Sciatic nerve (tissue), 2 donors: ENCODE measurements around the gene ELMO3. TPM values are rescaled to one million over a fixed set of nuclear protein-coding genes. Genes with fewer than 3 reads are reported as not detected.

Experiments
- ATAC-seq: fragments of 200-7000 bp; cut with Tn5 transposase; one replicate; pipeline ENCODE4 v1.9.1; 2020; ENCODE audit warnings: mild to moderate bottlenecking, moderate library complexity
- DNase-seq: peaks from one replicate; pipeline ENCODE4 v3.0.0-alpha.2; 2020; ENCODE audit warnings: low spot score
- intact Hi-C: fragments of 100-400 bp; cut with DNase I; formaldehyde crosslinking; loops from one replicate; pipeline ENCODE4 v1.14.2; 2022
- microRNA-seq: library from miRNA; unstranded; fragments of <30 nt; microRNA quantifications from one replicate; pipeline ENCODE4 v1.2.0, GENCODE V29; 2020
- total RNA-seq: library from RNA; stranded (reverse); fragmentation: NEBNext Ultra II Directional; extraction: Animal tissue kit (Norgen Biotek cat#: 25700); gene quantifications from one replicate; pipeline ENCODE4 v1.2.1, GENCODE V29; 2021
- donor health status: DM: no; HTN: no; CAD: no.
- donor health status: DM: no; HTN: no; CAD: no.

The ELMO3 gene
- total RNA-seq, 1 donor from 2014 or later: 2.0 TPM

- intact Hi-C loops: no loop called here
- DNase-seq (peak; percentile 81), ATAC-seq (peak; percentile 15)
Measured at GRCh38 chr16:67246756-67247191, 47.8 kb downstream of the ELMO3 start.

GRCh38 chr16:67247192-67248072 lies 48.5 kb downstream of the ELMO3 start, which contains the start of gene FHOD1:
FHOD1 (minus strand) TSS chr16:67247481; CDS start chr16:67247410, 71 bp downstream.
- DNase-seq (peak; percentile 100), ATAC-seq (peak; percentile 93)
- intact Hi-C loops: no loop called here

GRCh38 chr16:67248073-67248400 lies 49.1 kb downstream of the ELMO3 start:
- DNase-seq (no peak), ATAC-seq (no peak)
- intact Hi-C loops: no loop called here

DNA sequence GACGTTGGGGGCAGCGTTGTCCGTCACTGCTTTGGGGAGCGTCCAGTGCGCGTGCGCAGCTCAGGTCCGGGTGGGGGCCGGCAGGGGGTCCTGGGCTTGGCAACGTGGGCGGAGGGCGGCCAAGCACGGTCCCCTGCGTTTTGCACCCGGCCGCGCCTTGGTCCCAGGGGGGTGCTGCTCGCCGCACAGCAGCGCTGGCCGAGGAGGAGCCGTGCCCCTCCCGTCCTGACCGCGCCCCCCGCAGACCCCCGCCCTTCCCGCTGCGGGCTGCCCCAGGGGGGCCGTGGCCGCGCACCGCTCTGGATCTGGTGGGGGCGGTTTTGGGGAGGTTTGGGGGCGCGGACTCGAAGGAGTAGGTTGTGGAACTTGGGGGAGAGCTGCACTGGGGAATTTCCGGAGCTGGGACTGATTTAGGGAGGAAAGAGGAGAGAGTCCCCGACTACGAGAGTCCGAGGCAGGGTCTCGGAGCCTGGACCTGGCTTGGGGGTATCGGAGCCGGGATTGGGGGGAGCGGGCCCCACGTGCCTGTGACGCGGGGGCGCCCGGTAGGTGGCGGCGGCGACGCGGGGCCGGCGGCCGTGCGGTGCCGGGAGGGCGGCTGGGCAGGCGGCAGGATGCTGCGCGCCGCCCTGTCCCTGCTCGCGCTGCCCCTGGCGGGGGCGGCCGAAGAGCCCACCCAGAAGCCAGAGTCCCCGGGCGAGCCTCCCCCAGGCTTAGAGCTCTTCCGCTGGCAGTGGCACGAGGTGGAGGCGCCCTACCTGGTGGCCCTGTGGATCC lies 49.7 kb downstream of the ELMO3 start, which contains the start of gene SLC9A5:
Gene SLC9A5, plus strand, starts transcription at position 579 of the 777 bp plus-strand sequence. Its CDS starts 36 bp downstream, at position 615.
- ATAC-seq (no peak), DNase-seq (no peak)
- intact Hi-C loops: no loop called here

- DNase-seq (no peak), ATAC-seq (no peak)
- intact Hi-C loops: no loop called here
Measured at GRCh38 chr16:67249178-67250044, 50.5 kb downstream of the ELMO3 start.

GRCh38 chr16:67250045-67250327 lies 51.1 kb downstream of the ELMO3 start:
- intact Hi-C loops: no loop called here
- DNase-seq: no peak

DNA sequence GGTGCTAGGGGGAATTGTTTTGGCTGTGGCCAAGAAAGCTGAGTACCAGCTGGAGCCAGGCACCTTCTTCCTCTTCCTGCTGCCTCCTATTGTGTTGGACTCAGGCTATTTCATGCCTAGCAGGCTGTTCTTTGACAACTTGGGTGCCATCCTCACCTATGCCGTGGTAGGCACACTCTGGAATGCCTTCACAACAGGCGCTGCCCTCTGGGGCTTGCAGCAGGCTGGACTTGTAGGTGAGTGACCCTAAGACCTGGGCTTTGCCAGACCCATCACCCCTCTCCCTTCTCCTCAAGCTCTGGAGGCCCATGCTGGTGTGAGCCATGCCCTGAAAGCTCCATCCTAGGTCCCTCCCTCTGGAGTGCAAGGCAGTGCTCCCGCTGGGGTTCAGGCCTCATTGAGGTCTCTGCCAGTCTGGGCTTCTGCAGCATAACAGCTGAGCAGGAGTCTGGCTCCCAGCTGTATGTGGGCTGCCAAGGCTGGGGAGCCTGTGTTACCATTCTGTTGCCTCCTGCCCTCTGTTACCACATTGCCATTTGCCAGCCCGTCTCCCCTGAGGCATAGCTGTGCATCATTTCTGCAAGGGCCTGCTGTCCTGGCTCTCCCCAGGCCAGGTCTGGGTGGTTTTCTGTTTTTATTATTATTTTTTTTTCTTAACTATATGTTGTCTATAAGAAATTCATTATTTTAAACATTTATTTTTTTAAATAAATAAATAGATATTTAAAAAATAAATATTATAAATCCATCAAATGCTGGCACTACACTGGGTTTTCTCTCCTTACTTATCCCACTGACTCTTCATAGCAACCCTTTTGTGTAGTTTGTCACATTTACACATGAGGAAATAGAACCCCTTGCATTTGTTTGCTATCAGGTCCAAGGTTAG lies 53.9 kb downstream of the ELMO3 start:
- ATAC-seq: no peak
- no peak for DNase-seq
- intact Hi-C loops: no loop called here

More at GRCh38 chr16:67250045-67250327, 51.1 kb downstream of the ELMO3 start:
- ATAC-seq: no peak

Small RNA genes lying within 50 kb of the gene (microRNA-seq; reads per million reads assigned to microRNA genes)
- gene MIR328: 135 reads per million, percentile 60 among the genes with 10 or more reads in this experiment

Other genes starting within 250 kb of the ELMO3 start
- 0.71 TPM for gene CES3, start 237.9 kb upstream of the ELMO3 start, total RNA-seq
- 13.2 TPM for gene CES4A, start 210.5 kb upstream of the ELMO3 start, total RNA-seq
- gene CBFB, start 170.0 kb upstream of the ELMO3 start, total RNA-seq: 60.3 TPM
- gene PHAF1, start 89.2 kb upstream of the ELMO3 start, total RNA-seq: 13.2 TPM
- gene B3GNT9, start 48.1 kb upstream of the ELMO3 start, total RNA-seq: 13.9 TPM
- gene TRADD, start 39.2 kb upstream of the ELMO3 start, total RNA-seq: 11.3 TPM
- 10.1 TPM for gene FBXL8, start 39.2 kb upstream of the ELMO3 start, total RNA-seq
- 123 TPM for gene HSF4, start 34.4 kb upstream of the ELMO3 start, total RNA-seq
- gene NOL3, start 28.6 kb upstream of the ELMO3 start, total RNA-seq: 37.9 TPM
- gene MATCAP1, start 15.2 kb upstream of the ELMO3 start, total RNA-seq: 25.7 TPM
- gene EXOC3L1, start 9.0 kb upstream of the ELMO3 start, total RNA-seq: 1.3 TPM
- 45.0 TPM for gene E2F4, start 7.0 kb upstream of the ELMO3 start, total RNA-seq
- gene TMEM208, start 28.0 kb downstream of the ELMO3 start, total RNA-seq: 24.6 TPM
- 35.3 TPM for gene FHOD1, start 48.4 kb downstream of the ELMO3 start, total RNA-seq
- gene SLC9A5, start 49.8 kb downstream of the ELMO3 start, total RNA-seq: 1.2 TPM
- gene PLEKHG4, start 80.4 kb downstream of the ELMO3 start, total RNA-seq: 15.0 TPM
- 0.53 TPM for gene KCTD19, start 127.6 kb downstream of the ELMO3 start, total RNA-seq
- 1.5 TPM for gene LRRC36, start 127.7 kb downstream of the ELMO3 start, total RNA-seq
- 12.5 TPM for gene TPPP3, start 194.4 kb downstream of the ELMO3 start, total RNA-seq
- 16.3 TPM for gene ZDHHC1, start 217.3 kb downstream of the ELMO3 start, total RNA-seq
- gene HSD11B2, start 232.0 kb downstream of the ELMO3 start, total RNA-seq: 0.53 TPM